Nephron (organoid): ENCODE measurements around the gene ELMO1.

ENCODE experiments used
- H3K27ac Mint-ChIP-seq, 3 experiments: 2 replicates each; pipeline ENCODE4 v1.8.0; 2020; ENCODE audit warnings: mixed read lengths in 3 of 3, mild to moderate bottlenecking in 2 of 3, moderate library complexity in 1 of 3
- H3K27me3 Mint-ChIP-seq: 2 replicates; pipeline ENCODE4 v1.8.0; 2021; ENCODE audit warnings: low read depth, mild to moderate bottlenecking, moderate library complexity, mixed read lengths
- H3K36me3 Mint-ChIP-seq: 2 replicates; pipeline ENCODE4 v1.8.0; 2020; ENCODE audit warnings: low read depth, mixed read lengths
- H3K4me1 Mint-ChIP-seq: 2 replicates; pipeline ENCODE4 v1.8.0; 2020; ENCODE audit warnings: mixed read lengths
- H3K4me3 Mint-ChIP-seq, 3 experiments: 2 replicates each; pipeline ENCODE4 v1.8.0; 2020; ENCODE audit warnings: mild to moderate bottlenecking in 3 of 3, mixed read lengths in 3 of 3, moderate library complexity in 2 of 3
- H3K9me3 Mint-ChIP-seq: 2 replicates; pipeline ENCODE4 v1.8.0; 2020; ENCODE audit warnings: mixed read lengths
- CTCF ChIP-seq, 3 experiments: fragments of 200-600 bp; sonication (generic); IDR thresholded peaks; one replicate each; pipeline ENCODE4 v1.5.0; 2021; ENCODE audit warnings: antibody characterized with exemption in 3 of 3; ENCODE audit not compliant: unreplicated experiment in 3 of 3

The ELMO1 gene

GRCh38 chr7:37050801-37051200 lies 397.9 kb downstream of the ELMO1 start:
- Mint-ChIP-seq H3K36me3 (no peaks in the 10 kb centered on the region), H3K27ac (no peak overlapping the region)

GRCh38 chr7:37048674-37049073 lies 400.0 kb downstream of the ELMO1 start:
- Mint-ChIP-seq H3K4me1 (no peaks in the 10 kb centered on the region), H3K27ac (no peak overlapping the region), H3K4me3 (no peak overlapping the region), H3K27me3 (no peaks in the 10 kb centered on the region), H3K36me3 (no peaks in the 10 kb centered on the region), H3K9me3 (no peaks in the 10 kb centered on the region)
- no peak for TF ChIP-seq CTCF (IDR thresholded peaks at IDR 0.05; ENCODE audit: unreplicated experiment in 3 of 3)

More at GRCh38 chr7:37050801-37051200, 397.9 kb downstream of the ELMO1 start:
- Mint-ChIP-seq H3K4me1 (no peaks in the 10 kb centered on the region), H3K9me3 (no peaks in the 10 kb centered on the region), H3K4me3 (no peak overlapping the region), H3K27me3 (no peaks in the 10 kb centered on the region)
- no peak for TF ChIP-seq CTCF (IDR thresholded peaks at IDR 0.05; ENCODE audit: unreplicated experiment in 3 of 3)

GRCh38 chr7:37047260-37047659 lies 401.4 kb downstream of the ELMO1 start:
- Mint-ChIP-seq H3K4me3 (no peak overlapping the region), H3K4me1 (no peaks in the 10 kb centered on the region), H3K27me3 (no peaks in the 10 kb centered on the region), H3K9me3 (no peaks in the 10 kb centered on the region), H3K27ac (no peak overlapping the region), H3K36me3 (no peaks in the 10 kb centered on the region)
- no peak for TF ChIP-seq CTCF (IDR thresholded peaks at IDR 0.05; ENCODE audit: unreplicated experiment in 3 of 3)

- Mint-ChIP-seq H3K9me3 (no peaks in the 10 kb centered on the region), H3K27ac (no peak overlapping the region), H3K4me1 (no peaks in the 10 kb centered on the region), H3K36me3 (no peaks in the 10 kb centered on the region), H3K4me3 (no peak overlapping the region), H3K27me3 (no peaks in the 10 kb centered on the region)
- no peak for TF ChIP-seq CTCF (IDR thresholded peaks at IDR 0.05; ENCODE audit: unreplicated experiment in 3 of 3)
These were observed 402.1 kb downstream of the ELMO1 start for GRCh38 chr7:37046531-37047079.

GRCh38 chr7:37045681-37046179 lies 402.9 kb downstream of the ELMO1 start:
- TF ChIP-seq CTCF (IDR thresholded peaks at IDR 0.05; ENCODE audit: unreplicated experiment in 3 of 3): no peak
- H3K27ac Mint-ChIP-seq: no peak overlapping the region
- H3K9me3 Mint-ChIP-seq: no peaks in the 10 kb centered on the region
- no peak overlapping the region for H3K4me3 Mint-ChIP-seq
- H3K4me1 Mint-ChIP-seq: no peaks in the 10 kb centered on the region
- no peaks in the 10 kb centered on the region for H3K36me3 Mint-ChIP-seq
- H3K27me3 Mint-ChIP-seq: no peaks in the 10 kb centered on the region

- no peak overlapping the region for H3K27ac Mint-ChIP-seq
- H3K4me1 Mint-ChIP-seq: no peaks in the 10 kb centered on the region
- H3K4me3 Mint-ChIP-seq: no peak overlapping the region
- peaks cover 5% of the 10 kb centered on the region for H3K9me3 Mint-ChIP-seq
- no peak for TF ChIP-seq CTCF (IDR thresholded peaks at IDR 0.05; ENCODE audit: unreplicated experiment in 3 of 3)
- H3K36me3 Mint-ChIP-seq: no peaks in the 10 kb centered on the region
- no peaks in the 10 kb centered on the region for H3K27me3 Mint-ChIP-seq
These were observed 407.2 kb downstream of the ELMO1 start for GRCh38 chr7:37041461-37041860.
